Kidney (tissue), 14 donors: ENCODE results near the gene MAML3. TPM values are rescaled to one million over a fixed set of nuclear protein-coding genes. Genes with fewer than 3 reads are reported as not detected.

Experiments
- DNase-seq, 5 donors: peaks; one replicate each; pipeline ENCODE4 v3.0.0-alpha.2; 2013 to 2020
- FAIRE-seq: peaks from 2 replicates; lab custom pipeline; 2012; peaks lifted over from hg19 to GRCh38; lab: Jason Lieb, UNC
- H3K27ac ChIP-seq, 2 donors: one replicate each; pipeline ENCODE4 v1.7.0; 2013; ENCODE audit warnings: low read depth in 2 of 2, low read length in 2 of 2, inconsistent platforms in 1 of 2
- H3K27me3 ChIP-seq: one replicate; pipeline ENCODE4 v1.7.1; 2013; ENCODE audit warnings: low read length, inconsistent platforms; ENCODE audit not compliant: control insufficient read depth, insufficient read depth
- H3K36me3 ChIP-seq, 3 donors: one replicate each; pipeline versions ENCODE4 v1.7.0 to v1.7.1; 2013; ENCODE audit warnings: low read length in 3 of 3, control low read depth in 1 of 3, inconsistent platforms in 1 of 3; ENCODE audit not compliant: insufficient read depth in 3 of 3, control insufficient read depth in 2 of 3
- H3K4me1 ChIP-seq, 3 donors: one replicate each; pipeline versions ENCODE4 v1.7.0 to v1.7.1; 2013; ENCODE audit warnings: low read length in 3 of 3, inconsistent platforms in 1 of 3, low read depth in 1 of 3; ENCODE audit not compliant: control insufficient read depth in 2 of 3, insufficient read depth in 2 of 3
- H3K4me3 ChIP-seq, 3 donors: one replicate each; pipeline versions ENCODE4 v1.7.0 to v1.8.1; 2013; ENCODE audit warnings: low read length in 3 of 3, control low read depth in 1 of 3, inconsistent platforms in 1 of 3
- H3K9ac ChIP-seq, 3 donors: one replicate each; pipeline versions ENCODE4 v1.7.0 to v1.7.1; 2013; ENCODE audit warnings: low read length in 3 of 3, control low read depth in 1 of 3, inconsistent platforms in 1 of 3
- H3K9me3 ChIP-seq, 3 donors: one replicate each; pipeline versions ENCODE4 v1.7.0 to v1.7.1; 2013; ENCODE audit warnings: low read length in 3 of 3, control low read depth in 1 of 3, inconsistent platforms in 1 of 3; ENCODE audit not compliant: control insufficient read depth in 2 of 3, insufficient read depth in 1 of 3
- CTCF ChIP-seq: IDR thresholded peaks from 3 replicates; pipeline ENCODE4 v1.5.1; 2012; ENCODE audit warnings: mild to moderate bottlenecking, moderate library complexity, borderline replicate concordance; ENCODE audit not compliant: insufficient read depth; ENCODE audit errors: extremely low read depth
- intact Hi-C: fragments of 100-400 bp; cut with DNase I; formaldehyde crosslinking; loops from one replicate; pipeline ENCODE4 v1.11.1; 2022
- polyA plus RNA-seq: library from polyadenylated mRNA; stranded (reverse); fragments of 350-450 nt; fragmentation: Illumina TruSeq; extraction: RNeasy Lipid Tissue Mini Kit (QIAGEN cat#74804); gene quantifications from one replicate; pipeline ENCODE4 v1.2.3, GENCODE V29; 2014; ENCODE audit warnings: low read depth, low replicate concordance; ENCODE audit not compliant: insufficient read depth
- total RNA-seq: library from RNA; stranded (reverse); fragmentation: NEBNext Ultra II Directional; extraction: Animal tissue kit (Norgen Biotek cat#: 25700); gene quantifications from one replicate; pipeline ENCODE4 v1.2.1, GENCODE V29; 2021
- donor health status: control.
- donor health status: control.
- donor health status: control.
- donor health status: control.
- donor health status: control.
- donor health status: DM: yes; HTN: yes; CAD: no.
- donor health status: Normal renal cell carcinoma (clear cell type).

MAML3 gene
- total and polyA plus RNA-seq, 2 donors from 2014 or later = 1.4 to 10.4 TPM

GRCh38 chr4:140005699-140006098 is 148.3 kb downstream of the MAML3 start:
- H3K4me3 ChIP-seq = no peak overlapping the region
- DNase-seq = peak in 2 of 5 donors; percentile 73 to 80
- intact Hi-C loops = no loop called here
- no peak for FAIRE-seq
- no peaks in the 10 kb centered on the region for H3K27me3 ChIP-seq
- H3K36me3 ChIP-seq = no peaks in the 10 kb centered on the region
- no peak for TF ChIP-seq CTCF
- H3K9ac ChIP-seq = no peak overlapping the region
- H3K27ac ChIP-seq = no peak overlapping the region
- H3K9me3 ChIP-seq = no peaks in the 10 kb centered on the region
- H3K4me1 ChIP-seq = peaks cover 0 to 6% (median 0%) of the 10 kb centered on the region in 3 donors

DNA sequence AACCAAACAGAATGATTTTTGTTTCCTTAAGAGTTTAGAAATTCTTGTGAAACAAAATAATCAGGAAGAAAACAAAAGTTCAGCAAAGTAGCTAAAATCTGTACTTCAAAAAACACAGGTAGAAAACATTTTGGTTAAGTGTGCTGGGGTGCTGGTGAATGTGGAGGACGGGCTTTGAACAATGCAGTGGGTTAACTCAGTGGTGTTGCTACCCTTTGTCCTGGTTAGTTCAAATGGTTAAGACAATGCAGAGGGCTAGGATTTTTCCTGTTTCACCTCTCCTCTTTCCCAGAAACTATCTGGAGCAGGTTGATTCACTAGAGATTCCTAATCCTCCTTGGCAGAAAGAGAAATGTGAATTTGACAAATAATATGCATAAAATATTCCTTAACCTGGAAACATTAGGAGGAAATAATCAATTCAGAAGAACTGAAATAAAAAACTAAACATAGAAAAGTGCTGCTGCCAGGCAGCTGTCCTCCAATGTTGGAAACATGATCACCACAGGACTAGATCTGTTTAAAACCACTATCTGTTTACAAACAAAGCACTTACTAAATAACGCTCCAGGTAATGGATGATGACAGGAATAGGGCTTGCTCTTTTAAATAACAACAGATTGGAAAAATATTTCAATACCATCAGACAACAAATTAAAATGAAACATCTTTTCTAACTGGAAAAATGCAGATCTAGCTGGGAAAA is 148.9 kb downstream of the MAML3 start:
- Histone ChIP-seq H3K4me1 (peaks cover 0 to 6% (median 0%) of the 10 kb centered on the region in 3 donors), H3K27ac (no peak overlapping the region), H3K9me3 (no peaks in the 10 kb centered on the region), H3K4me3 (peak overlapping the region in 2 of 3 donors; percentile 40 to 54), H3K27me3 (no peaks in the 10 kb centered on the region), H3K36me3 (no peaks in the 10 kb centered on the region), H3K9ac (peak overlapping the region in 2 of 3 donors; percentile 8 to 15)
- TF ChIP-seq CTCF = no peak
- FAIRE-seq (no peak), DNase-seq (peak in 2 of 5 donors; percentile 47 to 62)
- intact Hi-C loops = no loop called here

- no peak for TF ChIP-seq CTCF
- H3K9ac ChIP-seq = peak overlapping the region in 2 of 3 donors; percentile 8 to 15
- DNase-seq (peak; percentile 68 to 75 (median 73)), FAIRE-seq (no peak)
- no peaks in the 10 kb centered on the region for H3K36me3 ChIP-seq
- peak overlapping the region; percentile 38 to 54 (median 40) for H3K4me3 ChIP-seq
- no peaks in the 10 kb centered on the region for H3K9me3 ChIP-seq
- intact Hi-C loops = no loop called here
- H3K27ac ChIP-seq = no peak overlapping the region
- peaks cover 0 to 6% (median 0%) of the 10 kb centered on the region in 3 donors for H3K4me1 ChIP-seq
- no peaks in the 10 kb centered on the region for H3K27me3 ChIP-seq
Observed at GRCh38 chr4:140004549-140004895, 149.5 kb downstream of the MAML3 start.
